Hindlimb muscle (tissue), 1 donor: ENCODE measurements around the gene MYB. TPM values are rescaled to one million over a fixed set of nuclear protein-coding genes. Genes with fewer than 3 reads are reported as not detected.
"Not testable (repeated sequence)": the region's sequence is repeated elsewhere in the genome, so short reads cannot be mapped to it uniquely, and the experiment has no call there.

Experiments used
- DNase-seq: peaks from one replicate; pipeline ENCODE4 v3.0.0-alpha.2; 2013
- polyA plus RNA-seq: library from polyadenylated mRNA; unstranded; fragments of 120-200 nt; gene quantifications from one replicate; pipeline ENCODE4 v1.2.1, GENCODE V29; 2013; ENCODE audit not compliant: insufficient read length

Gene MYB
- polyA plus RNA-seq, 1 donor, result 1.3 TPM

- not testable (repeated sequence) for DNase-seq
These were observed 16.7 kb upstream of the MYB start for GRCh38 chr6:135164387-135164786.

GRCh38 chr6:135165031-135165430 lies 16.1 kb upstream of the MYB start:
- no peak for DNase-seq

- no peak for DNase-seq
These were observed 14.6 kb upstream of the MYB start for GRCh38 chr6:135166515-135166914.

GRCh38 chr6:135167617-135168016 lies 13.5 kb upstream of the MYB start:
- no peak for DNase-seq

- DNase-seq, result no peak
These were observed 12.3 kb upstream of the MYB start for GRCh38 chr6:135168766-135169165.

- DNase-seq, result no peak
These were observed 10.9 kb upstream of the MYB start for GRCh38 chr6:135170238-135170637.

- DNase-seq, result no peak
These were observed 10.3 kb upstream of the MYB start for GRCh38 chr6:135170849-135171248.

- no peak for DNase-seq
These were observed 7.7 kb upstream of the MYB start for GRCh38 chr6:135173242-135173988.

GRCh38 chr6:135173989-135174484 lies 7.1 kb upstream of the MYB start:
- no peak for DNase-seq

GRCh38 chr6:135176058-135176457 lies 5.0 kb upstream of the MYB start:
- DNase-seq, result no peak

GRCh38 chr6:135176464-135176863 lies 4.6 kb upstream of the MYB start:
- no peak for DNase-seq

GRCh38 chr6:135179372-135179771 lies 1.7 kb upstream of the MYB start:
- no peak for DNase-seq

- DNase-seq, result no peak
These were observed 1.1 kb upstream of the MYB start for GRCh38 chr6:135179920-135180541.

GRCh38 chr6:135181333-135182070 lies 394 bp downstream of the MYB start:
- no peak for DNase-seq

- no peak for DNase-seq
These were observed 1.2 kb downstream of the MYB start for GRCh38 chr6:135182071-135183001.

GRCh38 chr6:135183002-135183531 lies 2.0 kb downstream of the MYB start:
- DNase-seq, result no peak

GRCh38 chr6:135183532-135184440 lies 2.7 kb downstream of the MYB start:
- no peak for DNase-seq

- DNase-seq, result no peak
These were observed 4.4 kb downstream of the MYB start for GRCh38 chr6:135185483-135185882.

- DNase-seq, result no peak
These were observed 5.1 kb downstream of the MYB start for GRCh38 chr6:135186255-135186654.

GRCh38 chr6:135187372-135187771 lies 6.3 kb downstream of the MYB start:
- DNase-seq, result no peak

GRCh38 chr6:135188718-135189117 lies 7.6 kb downstream of the MYB start:
- no peak for DNase-seq
